H9 (cell line): ENCODE measurements around the gene C1orf21. TPM values are rescaled to one million over a fixed set of nuclear protein-coding genes. Genes with fewer than 3 reads are reported as not detected.

Source experiments
- DNase-seq: peaks from one replicate; pipeline ENCODE4 v3.0.0-alpha.2; 2017
- H2AFZ ChIP-seq: one replicate; pipeline ENCODE4 v1.6.1; 2013; ENCODE audit warnings: mild to moderate bottlenecking, low read length, control low read depth, moderate library complexity
- H2AK5ac ChIP-seq: 2 replicates; pipeline ENCODE4 v1.6.1; 2013; ENCODE audit warnings: low read length, control low read depth, mixed read lengths; ENCODE audit not compliant: insufficient read length
- H2BK120ac ChIP-seq: one replicate; pipeline ENCODE4 v1.6.1; 2013; ENCODE audit warnings: low read depth, mild to moderate bottlenecking, low read length, control low read depth, inconsistent platforms; ENCODE audit not compliant: poor library complexity, severe bottlenecking
- H2BK12ac ChIP-seq: 2 replicates; pipeline ENCODE4 v1.6.1; 2013; ENCODE audit warnings: low read length, control low read depth, mixed read lengths, low read depth; ENCODE audit not compliant: insufficient read length
- H2BK15ac ChIP-seq: 2 replicates; pipeline ENCODE4 v1.6.1; 2013; ENCODE audit warnings: low read depth, low read length, control low read depth
- H2BK20ac ChIP-seq: one replicate; pipeline ENCODE4 v1.6.1; 2013; ENCODE audit warnings: low read depth, mild to moderate bottlenecking, low read length, control low read depth, inconsistent platforms; ENCODE audit not compliant: poor library complexity, severe bottlenecking
- H2BK5ac ChIP-seq: 2 replicates; pipeline ENCODE4 v1.6.1; 2013; ENCODE audit warnings: low read length, control low read depth, mixed read lengths; ENCODE audit not compliant: insufficient read length
- H3K14ac ChIP-seq: 2 replicates; pipeline ENCODE4 v1.6.1; 2013; ENCODE audit warnings: low read length, control low read depth; ENCODE audit not compliant: insufficient read depth
- H3K18ac ChIP-seq: 2 replicates; pipeline ENCODE4 v1.6.1; 2013; ENCODE audit warnings: low read depth, mild to moderate bottlenecking, mixed read lengths, low read length, control low read depth; ENCODE audit not compliant: insufficient read length
- H3K23ac ChIP-seq: 2 replicates; pipeline ENCODE4 v1.6.1; 2013; ENCODE audit warnings: low read length, control low read depth, mixed read lengths, low read depth; ENCODE audit not compliant: insufficient read length
- H3K23me2 ChIP-seq: 2 replicates; pipeline ENCODE4 v1.6.1; 2013; ENCODE audit warnings: low read depth, mild to moderate bottlenecking, mixed read lengths, low read length, control low read depth; ENCODE audit not compliant: insufficient read length, poor library complexity, severe bottlenecking
- H3K27ac ChIP-seq: 2 replicates; pipeline ENCODE4 v1.5.1; 2013; ENCODE audit warnings: low read length, control low read depth, mixed read lengths, low read depth; ENCODE audit not compliant: insufficient read length
- H3K27me3 ChIP-seq: 2 replicates; pipeline ENCODE4 v1.6.1; 2013; ENCODE audit warnings: low read length, control low read depth, inconsistent platforms; ENCODE audit not compliant: insufficient read depth
- H3K4ac ChIP-seq: 2 replicates; pipeline ENCODE4 v1.6.1; 2013; ENCODE audit warnings: low read depth, mild to moderate bottlenecking, control low read depth, inconsistent platforms, low read length, moderate library complexity
- H3K4me1 ChIP-seq: 2 replicates; pipeline ENCODE4 v1.6.1; 2013; ENCODE audit warnings: low read length, control low read depth, inconsistent platforms; ENCODE audit not compliant: insufficient read depth
- H3K4me2 ChIP-seq: 2 replicates; pipeline ENCODE4 v1.6.1; 2013; ENCODE audit warnings: low read length, control low read depth, mixed read lengths; ENCODE audit not compliant: insufficient read length, insufficient read depth
- H3K56ac ChIP-seq: 2 replicates; pipeline ENCODE4 v1.6.1; 2013; ENCODE audit warnings: low read depth, mild to moderate bottlenecking, mixed read lengths, low read length, control low read depth; ENCODE audit not compliant: insufficient read length
- H3K79me1 ChIP-seq: 2 replicates; pipeline ENCODE4 v1.6.1; 2013; ENCODE audit warnings: low read depth, mild to moderate bottlenecking, moderate library complexity, low read length, control low read depth, inconsistent platforms; ENCODE audit not compliant: insufficient read depth, poor library complexity, severe bottlenecking
- H3K79me2 ChIP-seq: 2 replicates; pipeline ENCODE4 v1.6.1; 2013; ENCODE audit warnings: low read length, control low read depth, inconsistent platforms; ENCODE audit not compliant: insufficient read depth
- H3K9ac ChIP-seq: 2 replicates; pipeline ENCODE4 v1.6.1; 2013; ENCODE audit warnings: low read length, control low read depth, mixed read lengths; ENCODE audit not compliant: insufficient read length; ENCODE audit errors: extremely low read depth
- H3K9me3 ChIP-seq: one replicate; pipeline ENCODE4 v1.6.1; 2013; ENCODE audit warnings: low read depth, low read length, inconsistent platforms; ENCODE audit not compliant: control insufficient read depth
- H3T11ph ChIP-seq: one replicate; pipeline ENCODE4 v1.6.1; 2013; ENCODE audit warnings: mild to moderate bottlenecking, low read length, control low read depth, inconsistent platforms
- H4K20me1 ChIP-seq: one replicate; pipeline ENCODE4 v1.6.1; 2013; ENCODE audit not compliant: control insufficient read depth, insufficient read length, insufficient read depth
- H4K5ac ChIP-seq: 2 replicates; pipeline ENCODE4 v1.6.1; 2013; ENCODE audit warnings: low read depth, mild to moderate bottlenecking, mixed read lengths, low read length, control low read depth; ENCODE audit not compliant: insufficient read length
- H4K8ac ChIP-seq: replicated peaks from 2 replicates; pipeline ENCODE4 v1.6.1; 2013; ENCODE audit warnings: low read length, control low read depth, mixed read lengths, low read depth; ENCODE audit not compliant: insufficient read length
- H4K91ac ChIP-seq: 2 replicates; pipeline ENCODE4 v1.6.1; 2013; ENCODE audit warnings: low read depth, mild to moderate bottlenecking, moderate library complexity, mixed read lengths, low read length, control low read depth; ENCODE audit not compliant: insufficient read length
- H3K27ac Mint-ChIP-seq, 3 experiments: 2 replicates in 2 of 3; 3 replicates in 1 of 3; pipeline ENCODE4 v1.8.0; 2020 to 2021; ENCODE audit warnings: mixed read lengths in 3 of 3, mild to moderate bottlenecking in 1 of 3, moderate library complexity in 1 of 3
- H3K27me3 Mint-ChIP-seq: 2 replicates; pipeline ENCODE4 v1.8.0; 2021; ENCODE audit warnings: low read depth, mild to moderate bottlenecking, moderate library complexity, mixed read lengths
- H3K36me3 Mint-ChIP-seq, 3 experiments: 2 replicates in 2 of 3; 3 replicates in 1 of 3; pipeline ENCODE4 v1.8.0; 2020 to 2021; ENCODE audit warnings: low read depth in 3 of 3, mixed read lengths in 3 of 3; ENCODE audit not compliant: insufficient read depth in 1 of 3
- H3K4me1 Mint-ChIP-seq, 2 experiments: 2 replicates each; pipeline ENCODE4 v1.8.0; 2020; ENCODE audit warnings: mixed read lengths in 2 of 2
- H3K4me3 Mint-ChIP-seq, 2 experiments: 2 replicates in 1 of 2; 3 replicates in 1 of 2; pipeline ENCODE4 v1.8.0; 2020 to 2021; ENCODE audit warnings: mild to moderate bottlenecking in 2 of 2, mixed read lengths in 2 of 2, moderate library complexity in 1 of 2
- H3K9me3 Mint-ChIP-seq, 2 experiments: 2 replicates in 1 of 2; 3 replicates in 1 of 2; pipeline ENCODE4 v1.8.0; 2020; ENCODE audit warnings: mild to moderate bottlenecking in 2 of 2, mixed read lengths in 2 of 2, moderate library complexity in 1 of 2
- CTCF ChIP-seq: fragments of 200-600 bp; sonication (generic); conservative IDR thresholded peaks from 3 replicates; pipeline ENCODE4 v1.8.0; 2021; ENCODE audit warnings: antibody characterized with exemption, mild to moderate bottlenecking
- WGBS: extraction: QIAGEN DNeasy Blood & Tissue Kit; methylation state at CpG from one replicate; pipeline ENCODE4 v1.1.7; 2013; ENCODE audit warnings: missing lambda C conversion rate, low lambda C conversion rate, mixed read lengths; ENCODE audit not compliant: insufficient read length; ENCODE audit errors: extremely low coverage; 5-methylcytosine and 5-hydroxymethylcytosine counted together
- total RNA-seq: library from RNA; stranded (reverse); gene quantifications from 2 replicates; pipeline ENCODE4 v1.2.1, GENCODE V29; 2021

Gene C1orf21
- total RNA-seq, 1 experiment from 2014 or later, result 36.0 TPM

DNA sequence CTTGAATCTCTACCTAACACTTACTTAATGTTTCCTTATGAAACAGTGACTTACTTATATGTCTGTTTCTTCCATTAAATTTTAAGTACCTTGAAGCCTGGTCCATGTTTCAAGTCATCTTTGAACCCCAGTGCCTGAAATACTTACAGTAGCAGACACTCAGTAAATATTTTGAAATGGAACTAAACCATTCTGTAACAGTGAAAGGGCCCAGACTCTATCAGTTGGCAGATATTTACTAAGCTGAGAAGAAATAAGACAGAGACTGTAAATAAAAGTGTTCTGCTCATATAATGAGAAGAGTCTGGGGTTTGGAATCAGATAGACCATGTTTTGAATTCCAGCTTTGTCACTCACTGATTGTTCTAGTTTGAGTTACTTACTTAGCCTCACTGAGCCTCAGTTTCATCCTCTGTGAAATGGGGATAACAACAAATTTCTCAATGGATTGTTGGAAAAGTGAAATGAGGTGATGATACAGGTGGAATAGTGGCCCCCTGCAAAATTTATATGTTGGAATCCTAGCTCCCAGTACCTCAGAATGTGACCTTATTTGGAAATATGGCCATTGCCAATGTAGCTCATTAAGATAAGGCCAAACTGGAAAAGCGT lies 19.3 kb upstream of the C1orf21 start:
- H2BK120ac ChIP-seq, result no peak overlapping the region
- no peaks in the 10 kb centered on the region for H3K9me3 ChIP-seq
- no peak overlapping the region for H4K91ac ChIP-seq
- no peaks in the 10 kb centered on the region for H3K27me3 ChIP-seq
- no CpG with 5 or more reads among the region's 1 CpG for WGBS
- no peaks in the 10 kb centered on the region; a peak in 1 of 7 replicates for H3K36me3 Mint-ChIP-seq
- H3K79me1 ChIP-seq, result no peaks in the 10 kb centered on the region
- no peak overlapping the region for H3K56ac ChIP-seq
- no peak overlapping the region for H2AFZ ChIP-seq
- H3K18ac ChIP-seq, result no peak overlapping the region
- H3K4me2 ChIP-seq, result no peak overlapping the region
- no peak overlapping the region for H3K9ac ChIP-seq
- H3K4me1 Mint-ChIP-seq, result peaks cover 8 to 14% of the 10 kb centered on the region in 2 experiments; a peak in 2 of 4 replicates
- no peak overlapping the region for H3K27ac ChIP-seq
- H3K23ac ChIP-seq, result no peak overlapping the region
- H3K9me3 Mint-ChIP-seq, result no peaks in the 10 kb centered on the region
- no peaks in the 10 kb centered on the region for H3K23me2 ChIP-seq
- H2BK20ac ChIP-seq, result no peak overlapping the region
- H4K8ac ChIP-seq, result no peak overlapping the region
- no peak overlapping the region for H4K5ac ChIP-seq
- H3K14ac ChIP-seq, result no peak overlapping the region
- no peak overlapping the region for H2AK5ac ChIP-seq
- H3K4ac ChIP-seq, result no peak overlapping the region
- no peak for TF ChIP-seq CTCF
- no peak overlapping the region for H2BK5ac ChIP-seq
- no peak overlapping the region for H2BK12ac ChIP-seq
- H3T11ph ChIP-seq, result no peak overlapping the region
- no peak for DNase-seq
- H3K27me3 Mint-ChIP-seq, result no peaks in the 10 kb centered on the region
- no peak overlapping the region; a peak in 1 of 7 replicates for H3K27ac Mint-ChIP-seq
- H3K4me1 ChIP-seq, result no peaks in the 10 kb centered on the region; the same call in 1 of the 2 replicates
- no peak overlapping the region for H3K4me3 Mint-ChIP-seq
- no peaks in the 10 kb centered on the region for H3K79me2 ChIP-seq
- no peaks in the 10 kb centered on the region for H4K20me1 ChIP-seq
- H2BK15ac ChIP-seq, result no peak overlapping the region
